Measurements from ENCODE around the gene AMIGO3.
A peak's percentile ranks its signal among the peaks of the same experiment; 100 is the strongest.

The AMIGO3 gene

GRCh38 chr3:49733551-49733950 lies 14.1 kb upstream of the AMIGO3 start:
- no peak overlapping the region for H3K27ac Mint-ChIP-seq

GRCh38 chr3:49732597-49732996 lies 13.1 kb upstream of the AMIGO3 start:
- ATAC-seq, result no peak
- no peak overlapping the region for H3K27ac Mint-ChIP-seq

More at GRCh38 chr3:49733551-49733950, 14.1 kb upstream of the AMIGO3 start:
- H3K4me1 Mint-ChIP-seq, result no peaks in the 10 kb centered on the region
- no peaks in the 10 kb centered on the region for H3K27me3 Mint-ChIP-seq
- ATAC-seq (no peak), DNase-seq (no peak)
- H3K4me3 Mint-ChIP-seq, result no peak overlapping the region
- no peaks in the 10 kb centered on the region for H3K9me3 Mint-ChIP-seq
- H3K36me3 Mint-ChIP-seq (ENCODE audit: low read depth), result peaks cover 41% of the 10 kb centered on the region

DNA sequence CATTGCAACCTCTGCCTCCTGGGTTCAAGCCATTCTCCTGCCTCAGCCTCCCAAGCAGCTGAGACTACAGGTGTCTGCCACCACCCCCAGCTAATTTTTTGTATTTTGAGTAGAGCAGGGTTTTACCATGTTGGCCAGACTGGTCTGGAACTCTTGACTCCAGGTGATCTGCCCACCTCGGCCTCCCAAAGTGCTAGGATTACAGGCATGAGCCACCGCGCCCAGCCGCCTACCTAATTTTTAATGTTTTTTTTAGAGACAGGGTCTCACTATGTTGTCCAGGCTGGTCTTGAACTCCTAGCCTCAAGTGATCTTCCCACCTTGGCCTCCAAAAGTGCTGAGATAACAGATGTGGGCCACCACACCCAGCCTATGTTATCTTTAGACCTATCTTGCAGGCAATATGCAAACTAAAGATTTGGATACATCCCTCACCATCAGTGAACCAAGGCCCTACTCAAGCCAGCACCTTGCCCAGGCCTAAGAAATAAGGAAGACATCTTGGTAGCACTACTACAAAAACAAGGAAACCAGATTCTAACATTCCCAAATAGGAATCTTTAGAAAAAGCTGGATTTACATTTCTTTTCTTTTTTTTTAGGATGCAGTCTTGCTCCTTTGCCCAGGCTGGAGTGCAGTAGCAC lies 10.6 kb upstream of the AMIGO3 start:
- DNase-seq (no peak), ATAC-seq (no peak)
- Mint-ChIP-seq H3K36me3 (ENCODE audit: low read depth) (peaks cover 21% of the 10 kb centered on the region), H3K9me3 (no peaks in the 10 kb centered on the region), H3K4me3 (no peak overlapping the region), H3K27ac (no peak overlapping the region), H3K27me3 (no peaks in the 10 kb centered on the region), H3K4me1 (no peaks in the 10 kb centered on the region)

More at GRCh38 chr3:49732597-49732996, 13.1 kb upstream of the AMIGO3 start:
- Mint-ChIP-seq H3K4me1 (no peaks in the 10 kb centered on the region), H3K36me3 (ENCODE audit: low read depth) (peaks cover 33% of the 10 kb centered on the region), H3K27me3 (no peaks in the 10 kb centered on the region), H3K4me3 (no peak overlapping the region), H3K9me3 (no peaks in the 10 kb centered on the region)
- no peak for DNase-seq

DNA sequence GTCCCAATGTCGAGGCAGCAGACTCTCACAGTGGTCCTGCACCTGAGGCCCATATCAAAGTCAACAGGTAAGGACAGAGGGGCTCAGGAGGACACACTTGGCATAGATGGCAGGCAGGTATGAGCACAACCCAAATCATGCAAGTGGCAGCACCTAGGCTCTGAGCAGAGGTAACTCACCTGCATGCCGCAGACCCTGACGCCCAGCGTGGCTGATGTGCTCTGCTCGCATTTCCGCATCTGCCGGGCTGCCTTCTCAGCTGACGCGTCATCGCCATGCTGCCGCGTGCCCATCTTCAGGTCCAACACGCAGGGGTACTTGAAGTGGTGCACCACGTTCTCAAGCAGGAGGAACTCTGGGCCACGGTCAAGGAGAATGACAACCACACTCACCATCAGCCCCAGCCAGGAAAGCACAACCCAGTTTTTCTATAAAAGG lies 8.5 kb upstream of the AMIGO3 start:
- H3K27me3 Mint-ChIP-seq, result no peaks in the 10 kb centered on the region
- peaks cover 4% of the 10 kb centered on the region for H3K4me1 Mint-ChIP-seq
- no peak for ATAC-seq
- H3K27ac Mint-ChIP-seq, result no peak overlapping the region
- H3K9me3 Mint-ChIP-seq, result no peaks in the 10 kb centered on the region
- peaks cover 14% of the 10 kb centered on the region for H3K36me3 Mint-ChIP-seq (ENCODE audit: low read depth)
- DNase-seq, result no peak
- no peak overlapping the region for H3K4me3 Mint-ChIP-seq

- H3K9me3 Mint-ChIP-seq, result no peaks in the 10 kb centered on the region
- H3K36me3 Mint-ChIP-seq (ENCODE audit: low read depth), result peaks cover 12% of the 10 kb centered on the region
- DNase-seq (no peak), ATAC-seq (no peak)
- no peak overlapping the region for H3K4me3 Mint-ChIP-seq
- no peaks in the 10 kb centered on the region for H3K27me3 Mint-ChIP-seq
- H3K4me1 Mint-ChIP-seq, result peaks cover 9% of the 10 kb centered on the region
- no peak overlapping the region for H3K27ac Mint-ChIP-seq
Measured at GRCh38 chr3:49727154-49727923, 7.9 kb upstream of the AMIGO3 start.

DNA sequence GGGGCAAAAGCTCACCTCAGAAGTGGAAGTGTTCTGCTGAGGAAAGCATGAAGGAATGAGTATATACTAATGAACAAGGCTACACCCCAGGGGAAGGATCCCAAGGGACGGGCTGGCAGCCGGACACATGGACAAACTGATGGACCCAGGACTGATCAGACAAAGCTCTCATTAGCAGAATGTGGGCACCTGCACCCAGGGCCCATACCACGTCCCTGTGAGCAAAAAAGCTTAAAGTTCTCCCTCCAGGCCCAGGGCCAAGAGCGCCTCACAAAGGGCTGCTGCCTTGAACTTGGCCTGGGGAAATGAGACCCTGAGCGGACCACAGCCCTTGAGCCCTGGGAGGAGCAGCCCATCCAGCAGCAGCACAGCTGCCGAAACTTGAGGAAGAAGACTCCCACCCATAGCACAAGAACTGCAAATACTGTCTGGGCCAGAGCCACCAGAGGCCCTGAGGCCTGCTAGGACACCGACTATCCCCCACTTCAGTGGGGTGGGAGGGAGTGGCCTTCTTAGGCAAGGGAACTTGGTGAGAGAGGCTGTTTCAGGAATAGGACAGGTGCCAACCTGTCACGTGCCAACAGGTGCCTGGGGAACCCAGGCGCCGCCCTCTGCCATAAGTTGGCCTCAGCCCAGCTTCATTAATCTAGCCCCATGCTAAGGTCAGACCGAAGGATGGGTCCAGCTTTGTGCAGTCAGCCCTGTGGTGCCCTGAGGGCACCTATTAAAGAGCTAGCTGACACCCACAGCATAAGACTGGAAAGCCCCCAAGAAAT lies 6.6 kb upstream of the AMIGO3 start:
- H3K4me1 Mint-ChIP-seq, result peaks cover 13% of the 10 kb centered on the region
- H3K36me3 Mint-ChIP-seq (ENCODE audit: low read depth), result peaks cover 9% of the 10 kb centered on the region
- no peak overlapping the region for H3K27ac Mint-ChIP-seq
- no peak for DNase-seq
- no peaks in the 10 kb centered on the region for H3K27me3 Mint-ChIP-seq
- H3K4me3 Mint-ChIP-seq, result no peak overlapping the region
- H3K9me3 Mint-ChIP-seq, result no peaks in the 10 kb centered on the region
- ATAC-seq, result no peak

- peak; percentile 42 for DNase-seq
- Mint-ChIP-seq H3K36me3 (ENCODE audit: low read depth) (peaks cover 10% of the 10 kb centered on the region), H3K4me1 (peaks cover 20% of the 10 kb centered on the region)
Measured at GRCh38 chr3:49724586-49724985, 5.1 kb upstream of the AMIGO3 start.

DNA sequence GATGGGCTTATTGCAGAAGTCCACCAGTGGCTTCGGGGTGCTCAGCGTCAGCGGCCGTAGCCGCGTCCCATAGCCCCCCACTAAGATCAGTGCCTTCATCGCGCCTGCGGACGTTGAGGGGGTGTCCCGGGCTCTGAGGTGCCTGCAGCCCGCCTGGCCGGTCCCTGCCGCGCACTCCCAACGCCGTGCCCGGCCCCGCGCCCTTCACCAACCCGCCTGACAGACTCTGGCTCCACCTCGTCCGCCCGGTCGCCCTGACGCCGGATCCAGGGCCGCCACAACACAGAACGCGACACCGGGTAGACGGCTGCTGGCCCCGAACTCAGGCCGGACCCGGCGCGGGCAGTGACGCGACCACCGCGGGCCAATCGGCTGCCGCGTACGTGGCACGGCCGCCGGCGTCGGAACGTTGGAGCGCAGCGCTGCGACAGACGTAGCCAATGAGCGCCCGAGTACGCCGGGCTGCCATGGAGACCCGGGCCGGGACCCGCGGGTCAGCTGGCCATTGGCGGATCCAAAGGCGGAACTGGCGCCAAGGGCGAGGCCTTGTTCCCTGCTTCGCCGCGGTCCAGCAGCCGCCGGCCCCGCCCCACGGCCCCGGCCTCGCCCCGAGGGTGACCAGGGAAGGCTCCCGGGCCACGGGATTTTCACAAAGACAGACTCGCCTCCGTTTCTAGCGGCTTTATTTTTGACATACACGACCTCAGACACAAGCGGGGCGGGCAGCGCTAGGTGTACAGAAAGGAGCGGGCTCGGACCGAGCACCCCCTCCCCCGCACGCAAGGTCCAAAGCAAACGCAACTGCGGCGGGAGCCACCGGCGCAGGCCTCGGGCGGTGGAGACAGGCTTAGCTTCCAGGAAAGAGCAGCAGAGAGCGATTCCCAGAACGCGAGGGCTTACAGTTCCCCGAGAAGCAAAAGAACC lies 4.4 kb upstream of the AMIGO3 start, which contains the start of gene GMPPB:
Gene GMPPB (minus strand): TSS at position 324 of the 924 bp plus-strand sequence. CDS start 225 bp downstream, at position 99.
- DNase-seq, result peak; percentile 95
- peaks cover 27% of the 10 kb centered on the region for H3K4me1 Mint-ChIP-seq
- H3K27me3 Mint-ChIP-seq, result no peaks in the 10 kb centered on the region
- H3K36me3 Mint-ChIP-seq (ENCODE audit: low read depth), result peaks cover 8% of the 10 kb centered on the region
- H3K9me3 Mint-ChIP-seq, result no peaks in the 10 kb centered on the region
- H3K27ac Mint-ChIP-seq, result peak within 1 kb of the TSS; percentile 92
- H3K4me3 Mint-ChIP-seq, result peak within 1 kb of the TSS; percentile 85
- ATAC-seq, result peak; percentile 84

More at GRCh38 chr3:49724586-49724985, 5.1 kb upstream of the AMIGO3 start:
- no peak for ATAC-seq
- peak overlapping the region; percentile 85 for H3K4me3 Mint-ChIP-seq
- H3K9me3 Mint-ChIP-seq, result no peaks in the 10 kb centered on the region
- peak overlapping the region; percentile 92 for H3K27ac Mint-ChIP-seq
- no peaks in the 10 kb centered on the region for H3K27me3 Mint-ChIP-seq

- H3K36me3 Mint-ChIP-seq (ENCODE audit: low read depth), result peaks cover 8% of the 10 kb centered on the region
- H3K9me3 Mint-ChIP-seq, result no peaks in the 10 kb centered on the region
- H3K4me3 Mint-ChIP-seq, result peak overlapping the region; percentile 85
- peak overlapping the region; percentile 92 for H3K27ac Mint-ChIP-seq
- ATAC-seq (peak; percentile 8), DNase-seq (peak; percentile 61)
- H3K4me1 Mint-ChIP-seq, result peaks cover 31% of the 10 kb centered on the region
- no peaks in the 10 kb centered on the region for H3K27me3 Mint-ChIP-seq
Measured at GRCh38 chr3:49723296-49723627, 3.8 kb upstream of the AMIGO3 start.

DNA sequence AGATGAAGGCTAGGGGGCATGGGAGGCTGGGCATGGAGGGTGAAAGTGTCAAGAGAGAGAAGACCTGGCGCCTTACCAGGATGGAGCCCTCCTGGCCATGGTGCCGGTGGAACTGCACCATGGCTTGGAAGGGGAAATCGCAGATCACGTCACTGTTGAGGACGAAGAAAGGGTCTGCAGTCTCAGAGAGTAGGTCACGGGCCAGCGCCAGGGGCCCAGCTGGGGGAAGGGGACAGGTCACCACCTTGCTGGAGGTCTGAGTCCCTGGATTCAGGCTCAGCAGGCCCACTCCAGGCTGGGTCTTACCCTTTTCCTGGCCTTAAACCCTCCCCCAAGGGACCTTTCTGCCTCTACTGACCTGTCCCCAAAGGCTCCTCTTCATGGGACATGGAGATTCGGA lies 3.4 kb upstream of the AMIGO3 start:
- Mint-ChIP-seq H3K9me3 (no peaks in the 10 kb centered on the region), H3K27me3 (no peaks in the 10 kb centered on the region), H3K4me3 (peak overlapping the region; percentile 85), H3K36me3 (ENCODE audit: low read depth) (peaks cover 8% of the 10 kb centered on the region), H3K4me1 (peaks cover 31% of the 10 kb centered on the region), H3K27ac (peak overlapping the region; percentile 92)
- DNase-seq (no peak), ATAC-seq (no peak)

DNA sequence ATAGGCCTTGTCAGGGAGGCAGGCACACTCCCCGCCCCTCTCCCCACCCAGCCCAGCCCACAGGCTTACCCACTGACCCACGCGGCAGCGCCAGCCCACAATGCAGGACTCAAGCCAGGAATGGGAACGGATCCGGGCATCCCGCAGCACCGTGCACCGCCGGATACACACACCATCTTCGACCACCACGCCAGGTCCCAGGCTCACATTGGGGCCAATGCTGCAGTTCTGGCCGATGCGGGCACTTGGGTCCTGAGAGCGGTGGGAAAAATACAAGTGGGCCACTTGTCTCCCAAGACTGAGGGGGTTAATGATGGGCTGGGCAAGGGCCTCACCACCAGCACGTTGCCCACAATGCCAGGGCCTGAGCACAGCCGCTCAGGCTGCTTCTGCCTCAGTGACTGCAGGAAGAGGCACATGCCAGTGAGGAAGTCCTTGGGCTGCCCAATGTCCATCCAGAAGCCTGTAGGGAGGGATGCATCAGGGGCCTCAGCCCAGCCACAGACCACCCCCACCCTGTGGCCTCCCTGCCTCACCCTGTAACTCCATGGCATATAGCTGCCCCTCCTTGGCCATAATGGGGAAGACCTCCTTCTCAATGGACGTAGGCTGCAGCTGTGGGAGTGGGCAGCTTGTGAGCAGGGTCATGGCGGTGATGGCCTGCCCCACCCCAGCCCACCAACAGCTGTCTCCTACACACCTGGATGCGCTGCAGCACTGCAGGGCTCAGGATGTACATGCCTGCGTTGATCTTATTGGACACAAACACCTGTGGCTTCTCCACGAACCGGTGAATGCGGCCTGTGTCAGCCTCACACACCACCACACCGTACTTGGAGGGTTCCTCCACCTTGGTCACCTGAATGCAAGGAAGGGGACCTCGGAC lies 2.7 kb upstream of the AMIGO3 start:
- Mint-ChIP-seq H3K36me3 (ENCODE audit: low read depth) (peaks cover 8% of the 10 kb centered on the region), H3K27me3 (no peaks in the 10 kb centered on the region), H3K9me3 (no peaks in the 10 kb centered on the region), H3K4me3 (peak overlapping the region; percentile 85), H3K27ac (peak overlapping the region; percentile 84), H3K4me1 (peaks cover 31% of the 10 kb centered on the region)
- no peak for DNase-seq
- no peak for ATAC-seq

DNA sequence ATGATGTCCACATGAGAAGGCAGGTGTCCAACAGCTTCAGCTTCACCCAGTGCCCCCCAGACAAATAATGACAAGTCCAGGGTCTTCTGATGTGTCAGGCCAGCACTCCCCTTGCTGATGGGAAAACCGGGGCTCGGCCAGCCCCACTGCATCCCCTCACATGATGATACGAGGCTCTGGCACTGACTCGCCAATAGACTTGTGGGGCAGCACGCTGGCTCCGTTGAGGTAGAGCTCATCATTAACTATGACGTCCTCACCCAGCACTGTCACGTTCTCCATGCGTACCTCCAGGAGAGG lies 2.1 kb upstream of the AMIGO3 start:
- Mint-ChIP-seq H3K4me3 (no peak overlapping the region), H3K4me1 (peaks cover 31% of the 10 kb centered on the region), H3K36me3 (ENCODE audit: low read depth) (peaks cover 8% of the 10 kb centered on the region), H3K9me3 (no peaks in the 10 kb centered on the region), H3K27ac (no peak overlapping the region), H3K27me3 (no peaks in the 10 kb centered on the region)
- DNase-seq, result no peak
- no peak for ATAC-seq

DNA sequence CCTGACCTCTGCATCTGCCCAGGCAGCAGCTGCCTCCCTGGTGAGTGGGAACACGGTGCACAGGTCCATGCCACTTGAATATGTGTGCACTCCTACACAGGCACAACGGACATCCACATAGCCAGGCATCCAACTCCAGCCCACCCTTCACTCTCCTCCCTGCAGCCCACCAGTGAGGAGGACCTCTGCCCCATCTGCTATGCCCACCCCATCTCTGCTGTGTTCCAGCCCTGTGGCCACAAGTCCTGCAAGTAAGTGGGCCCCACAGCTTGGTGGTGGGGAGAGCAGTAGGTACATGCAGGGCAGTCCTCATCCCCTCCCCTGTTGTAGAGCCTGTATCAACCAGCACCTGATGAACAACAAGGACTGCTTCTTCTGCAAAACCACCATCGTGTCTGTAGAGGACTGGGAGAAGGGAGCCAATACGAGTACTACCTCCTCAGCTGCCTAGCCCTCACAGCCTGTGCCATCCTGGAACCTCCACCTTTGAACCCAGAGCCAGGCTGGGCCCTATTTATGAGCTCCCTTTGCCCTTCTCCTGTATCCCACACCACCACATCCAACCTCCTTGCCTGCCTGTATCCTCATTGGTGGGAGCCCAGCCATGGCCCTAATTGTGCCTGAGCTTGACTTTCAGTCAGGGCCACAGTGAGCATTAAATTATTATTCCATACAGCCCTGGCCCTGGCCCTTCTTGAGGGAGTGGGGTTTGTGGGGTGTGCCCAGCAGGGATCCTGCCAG lies 1.5 kb upstream of the AMIGO3 start:
- peaks cover 8% of the 10 kb centered on the region for H3K36me3 Mint-ChIP-seq (ENCODE audit: low read depth)
- H3K9me3 Mint-ChIP-seq, result no peaks in the 10 kb centered on the region
- DNase-seq (no peak), ATAC-seq (no peak)
- H3K4me1 Mint-ChIP-seq, result peaks cover 31% of the 10 kb centered on the region
- no peak overlapping the region for H3K27ac Mint-ChIP-seq
- H3K27me3 Mint-ChIP-seq, result no peaks in the 10 kb centered on the region
- peak overlapping the region; percentile 38 for H3K4me3 Mint-ChIP-seq
